Kidney (tissue), 14 donors: Measurements from ENCODE around the gene RELA. TPM values are rescaled to one million over a fixed set of nuclear protein-coding genes. Genes with fewer than 3 reads are reported as not detected.

ENCODE experiments used
- DNase-seq, 5 donors: peaks; one replicate each; pipeline ENCODE4 v3.0.0-alpha.2; 2013 to 2020
- FAIRE-seq: peaks from 2 replicates; lab custom pipeline; 2012; peaks lifted over from hg19 to GRCh38; lab: Jason Lieb, UNC
- H3K27ac ChIP-seq, 2 donors: one replicate each; pipeline ENCODE4 v1.7.0; 2013; ENCODE audit warnings: low read depth in 2 of 2, low read length in 2 of 2, inconsistent platforms in 1 of 2
- H3K27me3 ChIP-seq: one replicate; pipeline ENCODE4 v1.7.1; 2013; ENCODE audit warnings: low read length, inconsistent platforms; ENCODE audit not compliant: control insufficient read depth, insufficient read depth
- H3K36me3 ChIP-seq, 3 donors: one replicate each; pipeline versions ENCODE4 v1.7.0 to v1.7.1; 2013; ENCODE audit warnings: low read length in 3 of 3, control low read depth in 1 of 3, inconsistent platforms in 1 of 3; ENCODE audit not compliant: insufficient read depth in 3 of 3, control insufficient read depth in 2 of 3
- H3K4me1 ChIP-seq, 3 donors: one replicate each; pipeline versions ENCODE4 v1.7.0 to v1.7.1; 2013; ENCODE audit warnings: low read length in 3 of 3, inconsistent platforms in 1 of 3, low read depth in 1 of 3; ENCODE audit not compliant: control insufficient read depth in 2 of 3, insufficient read depth in 2 of 3
- H3K4me3 ChIP-seq, 3 donors: one replicate each; pipeline versions ENCODE4 v1.7.0 to v1.8.1; 2013; ENCODE audit warnings: low read length in 3 of 3, control low read depth in 1 of 3, inconsistent platforms in 1 of 3
- H3K9ac ChIP-seq, 3 donors: one replicate each; pipeline versions ENCODE4 v1.7.0 to v1.7.1; 2013; ENCODE audit warnings: low read length in 3 of 3, control low read depth in 1 of 3, inconsistent platforms in 1 of 3
- H3K9me3 ChIP-seq, 3 donors: one replicate each; pipeline versions ENCODE4 v1.7.0 to v1.7.1; 2013; ENCODE audit warnings: low read length in 3 of 3, control low read depth in 1 of 3, inconsistent platforms in 1 of 3; ENCODE audit not compliant: control insufficient read depth in 2 of 3, insufficient read depth in 1 of 3
- intact Hi-C: fragments of 100-400 bp; cut with DNase I; formaldehyde crosslinking; loops from one replicate; pipeline ENCODE4 v1.11.1; 2022
- polyA plus RNA-seq: library from polyadenylated mRNA; stranded (reverse); fragments of 350-450 nt; fragmentation: Illumina TruSeq; extraction: RNeasy Lipid Tissue Mini Kit (QIAGEN cat#74804); gene quantifications from one replicate; pipeline ENCODE4 v1.2.3, GENCODE V29; 2014; ENCODE audit warnings: low read depth, low replicate concordance; ENCODE audit not compliant: insufficient read depth
- total RNA-seq: library from RNA; stranded (reverse); fragmentation: NEBNext Ultra II Directional; extraction: Animal tissue kit (Norgen Biotek cat#: 25700); gene quantifications from one replicate; pipeline ENCODE4 v1.2.1, GENCODE V29; 2021
- TF ChIP-seq, protein P1 (sequence below): IDR thresholded peaks from 3 replicates; pipeline ENCODE4 v1.5.1; 2012; ENCODE audit warnings: mild to moderate bottlenecking, moderate library complexity, borderline replicate concordance; ENCODE audit not compliant: insufficient read depth; ENCODE audit errors: extremely low read depth
- donor health status: control.
- donor health status: control.
- donor health status: control.
- donor health status: control.
- donor health status: control.
- donor health status: DM: yes; HTN: yes; CAD: no.
- donor health status: Normal renal cell carcinoma (clear cell type).

The RELA gene
- total and polyA plus RNA-seq, 2 donors from 2014 or later = 34.8 to 81.6 TPM

DNA sequence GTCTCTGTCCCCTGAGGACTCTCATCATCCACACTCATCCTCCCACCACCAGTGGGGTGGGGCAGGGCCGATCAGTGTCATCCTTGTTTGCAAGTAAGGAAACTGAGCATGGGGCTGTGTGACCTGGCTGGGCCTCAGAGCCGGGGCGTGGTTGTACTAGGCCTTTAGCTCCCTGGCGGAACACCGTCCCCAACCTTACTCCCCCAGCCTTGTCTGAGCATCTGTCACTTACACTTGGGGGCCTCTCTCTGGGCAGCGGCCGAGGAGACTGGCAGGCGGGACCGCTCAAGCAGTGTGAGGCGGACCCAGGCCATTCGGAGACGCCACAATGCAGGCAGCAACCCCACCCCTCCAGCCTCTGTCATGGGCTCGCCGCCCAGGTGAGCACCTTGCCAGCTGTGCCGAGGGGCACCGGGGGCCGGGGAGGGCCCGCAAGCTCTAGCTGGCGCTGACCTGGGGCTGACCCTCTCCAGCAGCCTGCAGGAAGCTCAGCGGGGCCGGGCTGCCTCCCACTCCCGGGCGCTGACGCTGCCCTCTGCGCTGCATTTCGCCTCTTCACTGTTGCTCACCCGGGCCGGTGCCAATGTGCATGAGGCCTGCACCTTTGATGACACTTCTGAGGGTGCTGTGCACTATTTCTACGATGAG is 43.3 kb downstream of the RELA start:
- TF ChIP-seq, protein P1, sequence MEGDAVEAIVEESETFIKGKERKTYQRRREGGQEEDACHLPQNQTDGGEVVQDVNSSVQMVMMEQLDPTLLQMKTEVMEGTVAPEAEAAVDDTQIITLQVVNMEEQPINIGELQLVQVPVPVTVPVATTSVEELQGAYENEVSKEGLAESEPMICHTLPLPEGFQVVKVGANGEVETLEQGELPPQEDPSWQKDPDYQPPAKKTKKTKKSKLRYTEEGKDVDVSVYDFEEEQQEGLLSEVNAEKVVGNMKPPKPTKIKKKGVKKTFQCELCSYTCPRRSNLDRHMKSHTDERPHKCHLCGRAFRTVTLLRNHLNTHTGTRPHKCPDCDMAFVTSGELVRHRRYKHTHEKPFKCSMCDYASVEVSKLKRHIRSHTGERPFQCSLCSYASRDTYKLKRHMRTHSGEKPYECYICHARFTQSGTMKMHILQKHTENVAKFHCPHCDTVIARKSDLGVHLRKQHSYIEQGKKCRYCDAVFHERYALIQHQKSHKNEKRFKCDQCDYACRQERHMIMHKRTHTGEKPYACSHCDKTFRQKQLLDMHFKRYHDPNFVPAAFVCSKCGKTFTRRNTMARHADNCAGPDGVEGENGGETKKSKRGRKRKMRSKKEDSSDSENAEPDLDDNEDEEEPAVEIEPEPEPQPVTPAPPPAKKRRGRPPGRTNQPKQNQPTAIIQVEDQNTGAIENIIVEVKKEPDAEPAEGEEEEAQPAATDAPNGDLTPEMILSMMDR = no peak
- no peak for DNase-seq
- H3K36me3 ChIP-seq = peaks cover 2 to 12% (median 8%) of the 10 kb centered on the region in 3 donors
- H3K27me3 ChIP-seq = no peaks in the 10 kb centered on the region
- intact Hi-C loops = no loop called here
- no peak for FAIRE-seq
- no peak overlapping the region for H3K27ac ChIP-seq
- H3K9ac ChIP-seq = no peak overlapping the region
- peaks cover 0 to 13% (median 0%) of the 10 kb centered on the region in 3 donors for H3K4me1 ChIP-seq
- H3K4me3 ChIP-seq = no peak overlapping the region
- H3K9me3 ChIP-seq = no peaks in the 10 kb centered on the region

DNA sequence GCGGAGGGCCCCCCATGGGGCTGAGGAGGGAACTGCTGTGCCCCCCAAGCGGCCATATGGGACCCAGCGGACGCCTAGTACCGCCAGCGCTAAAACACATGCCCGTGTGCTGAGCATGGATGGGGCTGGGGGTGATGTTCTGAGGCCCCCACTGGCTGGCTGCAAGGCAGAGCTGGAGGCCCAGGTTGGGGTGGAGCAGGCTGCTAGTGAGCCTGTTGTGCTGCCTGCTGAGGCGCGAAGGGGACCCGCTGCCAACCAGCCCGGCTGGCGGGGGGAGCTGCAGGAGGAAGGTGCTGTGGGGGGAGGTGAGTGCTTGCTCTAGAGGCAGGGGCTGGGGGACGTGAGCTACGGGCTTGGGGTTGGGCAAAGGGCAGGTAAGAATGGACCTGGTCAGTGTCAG is 44.0 kb downstream of the RELA start:
- FAIRE-seq (no peak), DNase-seq (no peak)
- Histone ChIP-seq H3K27me3 (no peaks in the 10 kb centered on the region), H3K36me3 (peaks cover 2 to 12% (median 8%) of the 10 kb centered on the region in 3 donors), H3K27ac (no peak overlapping the region), H3K9ac (no peak overlapping the region), H3K4me1 (peaks cover 0 to 13% (median 0%) of the 10 kb centered on the region in 3 donors), H3K9me3 (no peaks in the 10 kb centered on the region), H3K4me3 (no peak overlapping the region)
- intact Hi-C loops = no loop called here
- TF ChIP-seq, protein P1 = no peak

DNA sequence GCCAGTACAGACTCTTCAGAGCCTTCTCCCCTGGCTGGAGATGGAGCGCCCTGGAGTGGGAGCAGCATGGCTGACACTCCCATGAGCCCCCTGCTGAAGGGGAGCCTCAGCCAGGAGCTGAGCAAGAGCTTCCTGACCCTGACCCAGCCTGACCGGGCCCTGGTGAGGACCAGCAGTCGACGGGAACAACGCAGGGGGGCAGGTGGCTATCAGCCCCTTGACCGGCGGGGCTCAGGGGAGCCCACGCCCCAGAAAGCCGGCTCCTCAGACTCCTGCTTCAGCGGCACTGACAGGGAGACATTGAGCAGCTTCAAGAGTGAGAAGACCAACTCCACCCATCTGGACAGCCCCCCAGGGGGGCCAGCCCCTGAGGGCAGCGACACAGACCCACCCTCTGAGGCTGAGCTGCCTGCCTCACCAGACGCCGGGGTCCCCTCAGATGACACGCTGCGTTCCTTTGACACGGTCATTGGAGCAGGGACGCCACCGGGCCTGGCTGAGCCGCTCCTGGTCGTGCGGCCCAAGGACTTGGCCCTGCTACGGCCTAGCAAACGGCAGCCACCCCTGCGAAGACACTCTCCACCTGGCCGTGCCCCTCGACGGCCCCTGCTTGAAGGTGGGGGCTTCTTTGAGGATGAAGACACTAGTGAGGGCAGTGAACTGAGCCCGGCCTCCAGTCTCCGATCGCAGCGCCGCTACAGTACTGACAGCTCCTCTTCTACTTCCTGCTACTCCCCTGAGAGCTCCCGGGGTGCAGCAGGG is 44.5 kb downstream of the RELA start:
- Histone ChIP-seq H3K4me3 (no peak overlapping the region), H3K9me3 (no peaks in the 10 kb centered on the region), H3K4me1 (peaks cover 0 to 15% (median 0%) of the 10 kb centered on the region in 3 donors), H3K9ac (no peak overlapping the region), H3K27ac (no peak overlapping the region), H3K36me3 (peaks cover 2 to 12% (median 5%) of the 10 kb centered on the region in 3 donors), H3K27me3 (no peaks in the 10 kb centered on the region)
- intact Hi-C loops = no loop called here
- DNase-seq (peak in 2 of 5 donors; percentile 44 to 77), FAIRE-seq (no peak)
- TF ChIP-seq, protein P1 = no peak
